ENCODE results near the gene PI4KA. TPM values are rescaled to one million over a fixed set of nuclear protein-coding genes. Genes with fewer than 3 reads are reported as not detected.

Gene PI4KA
- polyA plus RNA-seq, 1 donor, result 82.6 TPM

- no peak for DNase-seq
Measured at GRCh38 chr22:20818471-20818870, 40.1 kb downstream of the PI4KA start.

- no peak for DNase-seq
Measured at GRCh38 chr22:20816559-20816958, 42.1 kb downstream of the PI4KA start.

DNA sequence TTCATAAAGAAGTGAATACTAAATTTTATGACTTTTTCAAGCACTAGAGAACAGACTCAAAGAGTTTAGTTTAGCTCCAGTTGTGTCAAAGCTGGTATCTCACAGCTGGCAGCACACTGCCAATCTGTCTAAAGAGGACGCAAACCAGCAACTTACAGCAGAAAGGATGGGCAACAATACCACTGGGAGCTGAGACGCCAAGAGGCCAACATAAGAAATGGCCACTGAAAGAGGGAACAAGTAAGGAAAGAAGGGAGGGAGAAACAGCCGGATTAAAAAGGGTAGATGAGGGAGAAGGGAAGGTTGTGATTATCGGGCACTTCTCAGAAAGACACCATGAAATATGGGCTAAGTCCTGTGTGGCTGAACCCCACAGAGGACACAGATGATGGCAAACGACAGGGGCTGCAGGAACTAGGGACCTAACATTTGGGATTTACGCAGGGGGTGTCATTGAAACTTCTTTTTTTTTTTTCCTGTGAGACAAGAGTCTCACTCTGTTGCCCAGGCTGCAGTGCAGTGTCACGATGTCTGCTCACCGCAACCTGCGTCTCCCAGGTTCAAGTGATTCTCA is 43.0 kb downstream of the PI4KA start:
- DNase-seq, result no peak

GRCh38 chr22:20814221-20814808 is 44.3 kb downstream of the PI4KA start:
- no peak for DNase-seq

DNA sequence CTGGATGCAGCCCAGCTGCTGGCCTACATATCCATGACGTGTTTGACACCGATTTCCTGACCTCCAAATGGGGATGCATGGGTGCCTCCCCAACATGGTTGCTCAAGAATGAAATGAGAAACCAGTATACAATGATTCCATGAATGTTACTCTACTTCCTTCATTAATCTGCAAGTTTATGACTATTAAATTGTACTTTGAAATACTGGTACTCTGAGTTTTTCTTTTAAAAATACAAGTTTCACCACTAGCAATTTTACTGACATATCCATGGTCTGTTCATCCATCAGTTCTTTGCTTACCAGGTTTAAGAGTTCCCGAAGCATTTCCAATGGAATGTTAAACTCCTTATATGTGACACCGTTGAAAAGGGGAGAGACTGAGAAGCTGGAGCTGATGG is 45.6 kb downstream of the PI4KA start:
- no peak for DNase-seq

- no peak for DNase-seq
Measured at GRCh38 chr22:20811971-20812660, 46.5 kb downstream of the PI4KA start.

GRCh38 chr22:20811171-20811570 is 47.4 kb downstream of the PI4KA start:
- no peak for DNase-seq

GRCh38 chr22:20810645-20811044 is 48.0 kb downstream of the PI4KA start:
- no peak for DNase-seq

DNA sequence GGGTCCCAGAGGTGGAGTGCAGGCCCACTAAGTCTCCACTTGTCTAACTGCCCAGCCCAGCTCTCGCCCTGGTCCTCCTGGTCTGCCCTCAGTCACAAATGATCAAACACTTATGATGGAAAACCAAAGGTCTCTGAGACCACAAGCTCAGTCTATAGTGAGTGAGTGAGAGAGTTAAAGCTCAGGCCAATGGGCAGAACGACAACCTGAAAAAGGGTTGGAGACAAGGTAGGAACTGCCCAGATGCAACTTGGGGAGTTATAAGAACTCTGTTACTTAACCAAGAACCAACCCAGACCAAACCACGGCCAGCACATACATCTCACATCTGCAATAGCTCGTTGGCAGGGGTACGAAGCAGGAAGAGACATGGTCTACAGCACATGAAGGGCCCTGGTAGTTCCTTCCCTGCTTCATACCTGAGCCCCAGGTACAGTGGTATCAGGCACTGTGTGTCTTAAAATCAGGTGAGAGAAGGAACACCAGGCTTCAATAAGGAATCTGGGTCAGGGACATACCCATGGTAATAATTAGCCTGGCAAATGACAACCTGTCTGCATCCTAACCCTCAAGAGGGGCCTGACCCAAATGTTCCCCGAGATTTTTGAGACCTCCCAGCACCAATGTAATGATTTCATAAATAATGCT is 48.9 kb downstream of the PI4KA start:
- DNase-seq, result no peak

DNA sequence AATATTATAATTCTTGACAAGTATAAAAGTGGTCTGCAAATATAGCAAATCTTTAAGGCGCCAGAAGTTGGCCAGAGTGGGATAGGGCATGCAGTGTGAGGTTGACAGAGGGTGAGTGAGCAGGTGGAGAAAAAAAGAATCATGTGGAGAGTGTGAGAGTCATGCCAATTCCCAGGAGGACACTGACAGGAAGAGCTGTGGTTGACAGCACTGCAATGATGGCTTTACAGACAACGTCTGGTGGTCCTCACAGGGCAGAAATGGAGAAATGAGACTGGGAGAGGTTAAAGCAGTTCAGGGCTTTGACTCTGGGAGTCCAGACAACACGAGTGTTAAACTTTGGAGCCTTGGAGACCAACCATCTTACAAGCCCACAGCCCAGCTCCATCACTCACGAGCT is 49.8 kb downstream of the PI4KA start:
- DNase-seq, result no peak

- DNase-seq, result no peak
Measured at GRCh38 chr22:20807315-20807752, 51.3 kb downstream of the PI4KA start.

DNA sequence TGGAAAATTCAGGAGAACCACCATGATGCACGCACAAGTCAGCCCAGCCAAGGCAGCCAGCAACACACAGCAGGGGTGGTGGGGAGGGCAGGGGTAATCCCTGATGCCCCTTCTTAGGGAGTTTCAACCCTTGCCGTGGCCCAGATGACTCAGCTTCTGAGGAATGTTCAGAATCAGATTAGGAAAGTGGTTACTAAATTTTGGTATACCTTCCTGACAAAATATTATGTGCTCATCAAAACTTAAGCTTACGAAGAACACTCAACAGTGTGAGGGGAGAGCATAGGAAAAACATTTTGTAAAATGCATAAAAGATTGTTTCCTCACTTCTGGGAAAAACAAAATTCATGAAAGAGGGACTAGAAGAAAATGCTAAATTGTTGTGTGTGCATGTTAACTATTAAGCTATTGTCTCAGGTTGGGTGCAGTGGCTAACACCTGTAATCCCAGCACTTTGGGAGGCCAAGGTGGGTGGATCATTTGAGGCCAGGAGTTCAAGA is 52.6 kb downstream of the PI4KA start:
- DNase-seq, result no peak

DNA sequence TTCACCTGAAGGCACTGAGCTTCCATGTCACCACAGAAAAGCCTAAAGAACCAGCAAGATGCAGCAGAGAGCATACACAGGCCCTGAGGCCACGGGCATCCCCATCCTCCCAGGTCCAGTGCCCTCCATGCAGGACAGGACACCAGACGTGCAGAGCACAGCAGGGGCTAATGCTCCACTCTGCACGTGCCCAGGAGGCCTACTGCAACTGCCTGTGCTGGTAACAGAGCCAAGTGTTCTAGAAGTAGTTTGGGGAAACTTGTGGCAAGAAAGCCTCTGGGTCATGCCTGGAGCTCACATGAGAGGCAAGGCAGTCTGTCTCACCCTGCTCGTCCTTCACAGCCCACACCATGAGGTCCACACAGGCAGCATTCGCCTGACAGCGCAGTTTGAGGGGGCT is 54.0 kb downstream of the PI4KA start:
- no peak for DNase-seq

GRCh38 chr22:20803696-20804324 is 54.8 kb downstream of the PI4KA start:
- DNase-seq, result peak; percentile 34

DNA sequence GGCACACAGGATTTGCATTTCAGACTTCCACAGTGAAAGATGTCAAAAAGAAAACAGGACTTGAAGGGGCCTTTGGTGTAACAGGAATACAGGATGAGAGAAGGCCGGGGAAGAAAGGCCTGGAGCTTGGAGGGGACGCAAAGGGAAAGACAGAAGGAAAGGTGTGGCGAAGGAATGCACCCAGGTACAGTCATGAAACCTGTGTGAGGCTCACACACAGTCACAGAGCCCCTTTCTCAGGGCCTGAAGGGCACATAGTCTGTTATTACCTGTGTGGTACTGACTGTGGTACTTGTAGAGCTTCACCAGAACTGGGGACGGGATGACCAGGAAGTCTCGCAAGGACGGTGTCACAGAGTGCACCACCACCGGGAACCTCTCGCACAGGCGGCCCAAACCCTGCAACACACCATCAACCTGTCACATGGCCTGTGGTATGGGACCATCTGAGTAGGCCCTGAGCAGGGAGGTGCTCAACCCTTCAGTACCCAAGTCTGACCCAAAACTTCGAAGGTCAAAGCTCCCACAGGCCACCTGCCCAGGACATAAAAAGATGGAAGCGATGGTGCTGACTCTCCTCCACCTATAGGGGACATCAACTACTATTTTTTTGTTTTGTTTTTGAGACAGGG is 55.6 kb downstream of the PI4KA start:
- DNase-seq, result no peak

GRCh38 chr22:20802452-20802851 is 56.2 kb downstream of the PI4KA start:
- DNase-seq, result no peak

GRCh38 chr22:20799449-20799848 is 59.2 kb downstream of the PI4KA start:
- DNase-seq, result no peak

- DNase-seq, result no peak
Measured at GRCh38 chr22:20798974-20799373, 59.6 kb downstream of the PI4KA start.

- no peak for DNase-seq
Measured at GRCh38 chr22:20798218-20798617, 60.4 kb downstream of the PI4KA start.

DNA sequence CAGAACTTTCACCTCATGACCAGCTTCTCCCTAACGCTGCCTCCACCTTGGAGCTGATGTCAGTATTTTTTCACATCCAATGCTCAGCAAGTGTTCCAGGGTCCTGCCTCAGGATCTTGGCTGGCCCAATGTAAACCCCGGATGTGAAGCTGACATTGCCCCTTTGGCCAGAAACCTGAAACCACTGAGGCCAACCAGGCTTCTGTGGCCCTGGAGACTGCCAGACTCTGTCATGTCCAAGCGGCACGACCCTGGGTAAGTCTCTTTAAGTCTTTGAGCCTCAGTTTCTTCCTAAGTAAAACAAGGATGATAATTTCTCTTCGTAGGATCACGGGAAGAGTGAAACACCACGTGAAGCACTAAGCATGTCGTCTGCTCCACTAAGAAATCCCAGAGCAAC is 61.9 kb downstream of the PI4KA start:
- no peak for DNase-seq

DNA sequence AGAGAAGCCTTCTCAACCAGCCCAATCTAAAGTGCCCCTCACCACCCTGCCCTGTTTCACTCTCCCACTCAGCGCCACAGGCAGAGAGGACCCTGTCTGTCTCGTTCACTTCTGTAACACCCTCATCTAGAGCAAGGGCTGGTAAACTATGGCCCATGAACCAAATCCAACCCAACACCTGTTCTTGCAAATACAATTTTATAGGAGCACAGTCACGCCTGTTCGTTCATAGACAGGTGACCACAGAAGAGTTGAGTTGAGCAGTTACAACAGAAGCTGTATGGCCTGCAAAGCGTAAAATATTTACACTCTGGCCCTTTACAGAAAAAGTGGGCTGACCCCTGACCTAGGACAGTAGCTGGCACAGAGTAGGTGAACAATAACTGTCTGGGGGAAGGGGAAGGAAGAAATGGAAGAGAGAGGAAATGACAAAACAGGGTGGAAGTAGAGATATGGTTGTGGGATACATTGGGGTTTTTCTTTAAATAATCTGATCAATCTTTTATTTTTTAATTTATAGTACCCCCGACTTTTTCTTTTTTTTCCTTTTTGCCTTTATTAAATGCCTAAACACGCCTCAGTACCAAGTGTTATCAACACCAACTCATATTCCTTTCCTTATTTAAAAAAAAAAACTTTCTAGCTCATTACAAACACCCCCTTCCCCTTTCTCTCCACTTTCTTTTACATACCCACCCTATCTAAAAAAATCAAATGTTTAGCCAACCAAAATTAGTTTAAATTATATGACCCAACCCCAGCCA is 63.8 kb downstream of the PI4KA start:
- DNase-seq, result no peak

All from left kidney (tissue), 2 donors.